Esophagus muscularis mucosa (tissue), 3 donors: Measurements from ENCODE around the gene SH2D2A.

ENCODE experiments used
- CTCF ChIP-seq, 3 experiments: fragments of 200-600 bp in 2 of 3; fragments of 450-650 bp in 1 of 3; sonication (generic) in 2 of 3; IDR thresholded peaks; one replicate each; pipeline ENCODE4 v1.5.1; 2017 to 2019; ENCODE audit warnings: antibody characterized with exemption in 3 of 3, mild to moderate bottlenecking in 2 of 3, moderate library complexity in 1 of 3
- POLR2A ChIP-seq: fragments of 450-650 bp; IDR thresholded peaks from one replicate; pipeline ENCODE4 v1.6.1; 2017; ENCODE audit warnings: antibody characterized with exemption, moderate library complexity, mild to moderate bottlenecking, low read depth
- POLR2AphosphoS5 ChIP-seq, 2 donors: sonication (generic); formaldehyde crosslinking; IDR thresholded peaks; one replicate each; pipeline ENCODE4 v1.6.1; 2017; ENCODE audit warnings: antibody characterized with exemption in 2 of 2

GRCh38 chr1:156862997-156863599 lies 46.5 kb upstream of the SH2D2A start:
- TF ChIP-seq CTCF (IDR thresholded peaks at IDR 0.05): no peak
- no peak for TF ChIP-seq POLR2A
- TF ChIP-seq POLR2AphosphoS5 (IDR thresholded peaks at IDR 0.05): no peak
